Umbilical cord (tissue), 2 donors: ENCODE results near the gene DYSF. TPM values are rescaled to one million over a fixed set of nuclear protein-coding genes. Genes with fewer than 3 reads are reported as not detected.

Experiments
- DNase-seq: peaks from one replicate; pipeline ENCODE4 v3.0.0-alpha.2; 2015; ENCODE audit warnings: low spot score
- total RNA-seq: library from RNA; depleted of rRNA; stranded (reverse); fragments of >200 nt; gene quantifications from one replicate; pipeline ENCODE4 v1.2.3, GENCODE V29; 2014; ENCODE audit warnings: low replicate concordance; ENCODE audit not compliant: insufficient read depth

Gene DYSF
- total RNA-seq, 1 donor from 2014 or later: 2.9 TPM

- DNase-seq: no peak
Observed at GRCh38 chr2:71530211-71530610, 76.8 kb downstream of the DYSF start.

- peak; percentile 32 for DNase-seq
Observed at GRCh38 chr2:71530641-71531332, 77.4 kb downstream of the DYSF start.

GRCh38 chr2:71531522-71532047, 78.2 kb downstream of the DYSF start:
- no peak for DNase-seq

GRCh38 chr2:71532327-71532726, 79.0 kb downstream of the DYSF start:
- DNase-seq: no peak

DNA sequence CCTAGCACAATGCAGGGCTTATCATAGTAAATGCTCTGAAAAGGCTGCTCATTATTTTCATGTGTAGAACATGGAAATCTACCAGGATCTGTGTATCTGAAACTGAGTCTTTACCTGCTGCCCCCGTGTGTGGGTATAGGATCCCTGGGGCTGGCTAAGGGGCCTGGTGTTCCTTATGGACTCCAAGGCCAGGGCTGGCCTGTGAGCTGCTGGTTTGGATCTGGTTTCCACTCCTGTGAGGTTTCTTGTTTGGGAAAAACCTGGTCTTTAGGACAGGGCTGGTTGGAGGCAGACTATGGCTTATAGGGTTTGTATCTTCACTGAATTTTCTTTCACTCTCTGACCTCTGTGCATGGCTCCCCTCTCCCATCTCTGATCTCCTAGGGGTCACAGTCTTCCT, 80.8 kb downstream of the DYSF start:
- DNase-seq: no peak

GRCh38 chr2:71534826-71535225, 81.5 kb downstream of the DYSF start:
- DNase-seq: no peak

GRCh38 chr2:71535526-71535925, 82.2 kb downstream of the DYSF start:
- no peak for DNase-seq

- no peak for DNase-seq
Observed at GRCh38 chr2:71536226-71536671, 82.9 kb downstream of the DYSF start.

GRCh38 chr2:71538241-71538640, 84.9 kb downstream of the DYSF start:
- no peak for DNase-seq

- no peak for DNase-seq
Observed at GRCh38 chr2:71538656-71539265, 85.4 kb downstream of the DYSF start.

DNA sequence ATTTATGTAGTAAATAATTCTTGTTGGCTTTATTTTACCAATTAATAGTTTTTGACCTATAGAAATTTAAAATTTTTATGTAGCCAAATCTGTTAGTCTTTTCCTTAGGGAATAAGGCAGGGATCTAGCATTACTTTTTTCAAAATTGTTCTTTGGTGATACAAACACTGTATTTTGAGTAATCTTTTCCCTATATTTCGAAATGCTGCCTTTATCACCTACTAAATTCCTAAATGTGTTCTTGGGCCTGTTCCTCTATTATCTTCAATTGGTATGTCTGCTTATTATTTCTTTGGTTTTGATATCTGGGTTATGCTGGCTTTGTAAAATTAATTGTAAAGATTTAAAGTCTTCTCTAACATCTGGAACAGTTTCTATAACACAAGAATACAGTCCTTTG, 87.5 kb downstream of the DYSF start:
- no peak for DNase-seq

DNA sequence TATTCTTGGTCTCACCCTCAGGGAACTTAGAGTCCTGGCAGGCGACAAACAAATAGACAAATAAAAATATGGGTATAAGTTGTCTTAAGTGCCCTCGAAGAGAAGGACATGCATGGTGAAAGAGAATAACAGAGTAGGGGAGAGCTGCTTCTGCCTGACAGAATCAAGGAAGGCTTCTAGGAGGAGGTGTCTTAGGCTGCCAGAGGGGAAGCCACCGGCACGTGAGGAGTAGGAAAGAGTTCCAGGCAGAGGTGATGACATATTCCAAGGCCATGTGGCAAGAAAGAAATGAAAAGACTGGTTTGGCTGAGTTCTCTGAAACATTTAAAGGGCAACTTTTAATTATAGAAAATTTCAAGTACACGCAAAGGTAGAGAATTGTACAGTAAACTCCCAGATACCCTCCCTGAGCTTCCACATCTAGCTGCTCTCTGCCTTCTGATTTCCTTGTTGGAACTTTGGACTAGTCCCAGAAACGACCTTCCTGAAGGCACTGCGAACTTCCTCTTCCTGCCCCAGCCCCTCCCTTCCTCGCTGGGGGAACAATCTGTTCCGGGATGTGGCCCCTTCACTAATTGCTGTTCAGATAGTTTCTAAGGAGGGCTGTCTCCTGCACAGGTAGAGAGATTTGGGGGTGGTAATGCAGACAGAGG, 91.7 kb downstream of the DYSF start:
- no peak for DNase-seq

DNA sequence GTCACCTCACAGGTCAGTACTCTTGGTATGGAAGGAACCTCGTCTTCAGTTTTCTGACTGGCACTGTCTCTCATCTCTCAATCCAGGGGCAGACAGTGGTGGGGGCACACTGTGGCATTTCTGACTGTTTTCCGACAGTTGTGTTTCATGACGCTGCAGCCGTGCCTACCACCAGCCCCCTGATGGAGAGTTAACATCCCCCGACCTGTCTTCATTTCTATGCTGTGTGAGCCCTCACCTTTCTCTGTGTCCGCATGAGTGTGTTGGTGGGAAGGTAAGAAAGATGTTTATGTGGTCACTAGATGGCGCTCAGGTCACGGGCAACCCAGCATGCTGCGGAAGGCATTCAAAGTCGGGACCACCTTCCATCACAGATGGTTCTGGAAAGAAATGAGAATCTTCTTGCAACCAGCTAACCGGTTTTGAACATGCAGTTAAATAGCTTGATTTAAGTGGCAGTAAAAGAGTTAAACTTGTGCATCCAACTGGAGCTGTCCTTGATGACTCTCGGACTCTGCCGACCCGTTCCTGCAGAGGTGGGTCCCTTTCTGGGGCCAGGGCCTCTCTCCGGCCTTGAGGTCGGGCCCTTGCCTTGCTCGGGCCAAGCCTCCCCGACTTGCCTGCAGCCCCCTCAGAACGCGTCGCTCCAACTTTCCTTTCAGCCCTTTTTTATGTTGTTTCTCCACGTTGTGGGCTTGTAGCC, 92.4 kb downstream of the DYSF start:
- DNase-seq: peak; percentile 62

DNA sequence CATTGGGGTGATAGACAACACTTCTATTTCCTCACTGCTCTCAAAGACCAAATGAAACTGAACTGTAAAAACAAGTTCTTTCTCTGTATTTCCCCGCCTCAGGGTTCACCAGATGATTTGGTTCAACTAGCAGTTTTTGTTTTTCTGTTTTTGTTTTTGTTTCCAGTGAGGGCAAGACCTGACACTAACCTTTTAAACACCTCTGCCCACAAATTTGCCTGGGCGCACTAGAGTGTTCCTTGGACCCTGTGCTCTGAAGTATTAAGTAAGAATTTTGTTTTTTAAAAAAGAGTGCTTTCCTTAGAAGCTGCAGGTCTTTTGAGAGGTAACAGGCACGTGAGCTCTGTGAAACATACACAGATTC, 92.9 kb downstream of the DYSF start:
- no peak for DNase-seq

- no peak for DNase-seq
Observed at GRCh38 chr2:71546777-71547281, 93.5 kb downstream of the DYSF start.

DNA sequence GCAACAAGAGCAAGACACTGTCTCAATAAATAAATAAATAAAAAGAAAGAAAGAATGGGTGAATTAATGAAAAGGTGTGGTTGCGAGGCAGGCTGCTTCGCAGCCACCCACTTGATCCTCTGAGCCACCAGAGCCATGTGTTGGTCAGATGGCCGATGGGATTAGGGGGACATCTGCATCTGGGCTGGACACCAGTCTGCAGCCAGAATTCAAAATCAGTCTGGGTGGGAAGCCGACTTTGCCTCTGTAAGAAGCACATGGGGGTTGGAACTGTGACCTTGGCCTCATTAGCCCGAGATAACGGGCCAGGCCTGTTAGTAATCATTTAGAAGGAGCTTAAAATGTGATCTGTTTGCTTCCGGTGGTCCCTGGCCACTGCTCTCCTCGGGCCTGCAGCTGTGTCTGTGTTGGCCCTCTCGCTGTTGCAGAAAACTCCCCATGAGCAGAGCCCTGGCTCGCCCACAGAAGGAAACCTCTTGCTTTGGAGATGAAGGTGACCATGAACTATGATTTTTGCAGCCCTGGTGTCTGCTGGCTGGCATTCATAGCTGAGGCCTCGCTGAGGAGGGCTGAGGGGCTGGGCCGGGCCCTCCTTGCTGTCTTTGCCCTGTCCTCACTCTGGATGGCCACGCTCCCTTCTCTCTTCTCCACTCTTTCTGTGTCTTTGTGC, 94.4 kb downstream of the DYSF start:
- no peak for DNase-seq

GRCh38 chr2:71548646-71549425, 95.5 kb downstream of the DYSF start:
- DNase-seq: peak; percentile 61

- DNase-seq: no peak
Observed at GRCh38 chr2:71550801-71551630, 97.7 kb downstream of the DYSF start.

DNA sequence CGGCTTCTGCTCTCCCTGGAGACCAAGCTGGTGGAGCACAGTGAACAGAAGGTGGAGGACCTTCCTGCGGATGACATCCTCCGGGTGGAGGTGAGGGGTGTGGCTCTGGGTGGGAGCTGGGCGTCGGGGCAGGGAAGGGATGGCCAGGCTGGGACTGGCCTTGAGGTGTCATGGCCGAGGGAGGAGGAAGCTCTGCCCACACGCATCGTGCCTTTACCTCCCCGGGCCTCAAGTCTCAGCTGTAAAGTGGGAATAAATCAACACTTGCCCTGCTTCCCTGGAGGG, 98.2 kb downstream of the DYSF start:
- no peak for DNase-seq

- no peak for DNase-seq
Observed at GRCh38 chr2:71552356-71552755, 99.0 kb downstream of the DYSF start.
